Activated CD8-positive, alpha-beta T cell treated with anti-CD3 and anti-CD28 coated beads for 36 hours (primary cell): ENCODE data around the gene FXYD3. TPM values are rescaled to one million over a fixed set of nuclear protein-coding genes. Genes with fewer than 3 reads are reported as not detected.
"Not testable (repeated sequence)": the region's sequence is repeated elsewhere in the genome, so short reads cannot be mapped to it uniquely, and the experiment has no call there.

ENCODE experiments used
- ATAC-seq: fragments of 200-7000 bp; cut with Tn5 transposase; one replicate; pipeline ENCODE4 v1.10.0; 2021; ENCODE audit warnings: mild to moderate bottlenecking, moderate library complexity
- CTCF ChIA-PET: fragments of 350-600 bp; sonication (Branson Sonifier 250); formaldehyde crosslinking; loops from one replicate; lab custom pipeline; 2021; ENCODE audit warnings: antibody characterized with exemption; lab: Charles Lee
- POLR2A ChIA-PET: fragments of 350-600 bp; sonication (Branson Sonifier 250); formaldehyde crosslinking; loops from one replicate; lab custom pipeline; 2021; ENCODE audit warnings: antibody characterized with exemption; lab: Charles Lee
- DNase-seq: peaks from one replicate; pipeline ENCODE4 v3.0.0-alpha.2; 2020
- H3K27ac Mint-ChIP-seq: one replicate; pipeline ENCODE4 v1.8.0; 2021; ENCODE audit warnings: mild to moderate bottlenecking, mixed read lengths
- H3K27me3 Mint-ChIP-seq: one replicate; pipeline ENCODE4 v1.8.0; 2021; ENCODE audit warnings: mixed read lengths
- H3K36me3 Mint-ChIP-seq: one replicate; pipeline ENCODE4 v1.8.0; 2021; ENCODE audit warnings: low read depth, mixed read lengths
- H3K4me1 Mint-ChIP-seq: one replicate; pipeline ENCODE4 v1.8.0; 2021; ENCODE audit warnings: low read depth, mixed read lengths
- H3K4me3 Mint-ChIP-seq: one replicate; pipeline ENCODE4 v1.8.0; 2021; ENCODE audit warnings: mild to moderate bottlenecking, moderate library complexity, mixed read lengths
- H3K9me3 Mint-ChIP-seq: one replicate; pipeline ENCODE4 v1.8.0; 2021; ENCODE audit warnings: mixed read lengths
- CTCF ChIP-seq: fragments of 200-600 bp; IDR thresholded peaks from one replicate; pipeline ENCODE4 v1.8.0; 2022; ENCODE audit warnings: antibody characterized with exemption, mild to moderate bottlenecking
- intact Hi-C: fragments of 100-400 bp; cut with micrococcal nuclease; formaldehyde crosslinking; loops from one replicate; pipeline ENCODE4 v1.10.0; 2022
- total RNA-seq, 2 experiments: library from RNA; stranded (reverse); gene quantifications; one replicate each; pipeline ENCODE4 v1.2.3, GENCODE V29; 2021

FXYD3 gene
- total RNA-seq, 2 experiments from 2014 or later = not detected

GRCh38 chr19:35100588-35101533 is 14.8 kb upstream of the FXYD3 start:
- ATAC-seq (no peak), DNase-seq (no peak)
- Mint-ChIP-seq H3K36me3 (no peaks in the 10 kb centered on the region), H3K4me1 (no peaks in the 10 kb centered on the region), H3K4me3 (no peak overlapping the region), H3K9me3 (no peaks in the 10 kb centered on the region), H3K27me3 (no peaks in the 10 kb centered on the region), H3K27ac (no peak overlapping the region)
- no peak for TF ChIP-seq CTCF
- intact Hi-C loops = no loop called here
- CTCF ChIA-PET = interaction anchor here (0.8 to 1.7 kb wide), 6 partner anchors 9 to 57 kb away, joined by 3 to 7 read pairs (median 4); no protein-coding TSS in a partner anchor
- POLR2A ChIA-PET = no interaction called here

GRCh38 chr19:35101949-35102348 is 13.7 kb upstream of the FXYD3 start:
- H3K27me3 Mint-ChIP-seq, H3K4me3 Mint-ChIP-seq, POLR2A ChIA-PET, H3K27ac Mint-ChIP-seq, intact Hi-C loops, H3K9me3 Mint-ChIP-seq, CTCF ChIA-PET, H3K4me1 Mint-ChIP-seq, H3K36me3 Mint-ChIP-seq, ATAC-seq, DNase-seq: not testable (repeated sequence)

GRCh38 chr19:35103614-35104013 is 12.0 kb upstream of the FXYD3 start:
- ATAC-seq, DNase-seq, H3K9me3 Mint-ChIP-seq, H3K36me3 Mint-ChIP-seq, H3K4me1 Mint-ChIP-seq, H3K27me3 Mint-ChIP-seq, POLR2A ChIA-PET, H3K27ac Mint-ChIP-seq, H3K4me3 Mint-ChIP-seq, intact Hi-C loops: not testable (repeated sequence)
- CTCF ChIA-PET = interaction anchor here (1.1 kb wide), 1 partner anchor 11 kb away, joined by 3 read pairs; no protein-coding TSS in a partner anchor

GRCh38 chr19:35104361-35104760 is 11.3 kb upstream of the FXYD3 start:
- intact Hi-C loops = no loop called here
- H3K9me3 Mint-ChIP-seq = peaks cover 8% of the 10 kb centered on the region
- TF ChIP-seq CTCF = no peak

GRCh38 chr19:35105047-35105410 is 10.6 kb upstream of the FXYD3 start:
- peaks cover 8% of the 10 kb centered on the region for H3K4me1 Mint-ChIP-seq
- no peak for TF ChIP-seq CTCF
- intact Hi-C loops = no loop called here
- H3K27me3 Mint-ChIP-seq = no peaks in the 10 kb centered on the region
- CTCF ChIA-PET = no interaction called here
- no peaks in the 10 kb centered on the region for H3K36me3 Mint-ChIP-seq
- peaks cover 8% of the 10 kb centered on the region for H3K9me3 Mint-ChIP-seq
- H3K27ac Mint-ChIP-seq = no peak overlapping the region
- no peak for DNase-seq
- H3K4me3 Mint-ChIP-seq = no peak overlapping the region
- POLR2A ChIA-PET = no interaction called here
- ATAC-seq = no peak

More at GRCh38 chr19:35104361-35104760, 11.3 kb upstream of the FXYD3 start:
- Mint-ChIP-seq H3K27me3 (no peaks in the 10 kb centered on the region), H3K4me3 (no peak overlapping the region), H3K27ac (no peak overlapping the region), H3K4me1 (peaks cover 8% of the 10 kb centered on the region), H3K36me3 (no peaks in the 10 kb centered on the region)
- DNase-seq (no peak), ATAC-seq (no peak)
- POLR2A ChIA-PET = no interaction called here
- CTCF ChIA-PET = interaction anchor here (1.1 kb wide), 1 partner anchor 10 kb away, joined by 3 read pairs; no protein-coding TSS in a partner anchor
